Cardiac fibroblast (primary cell): ENCODE results near the gene MAD1L1.

ENCODE experiments used
- DNase-seq, 2 donors: peaks; one replicate each; pipeline versions ENCODE4 v3.0.0 to v3.0.0-alpha.2; 2010; ENCODE audit warnings: low read depth in 2 of 2
- H3K4me3 ChIP-seq, 2 donors: replicated peaks in 1 of 2; 1 replicate in 1 of 2; 2 replicates in 1 of 2; pipeline ENCODE4 v1.5.1; 2011; ENCODE audit warnings: low read depth in 2 of 2, low read length in 2 of 2, mild to moderate bottlenecking in 2 of 2, moderate library complexity in 1 of 2
- TF ChIP-seq, protein P1 (sequence below): IDR thresholded peaks from one replicate; pipeline ENCODE4 v1.5.1; 2011; ENCODE audit warnings: low read depth, mild to moderate bottlenecking, low read length, inconsistent platforms

The MAD1L1 gene

DNA sequence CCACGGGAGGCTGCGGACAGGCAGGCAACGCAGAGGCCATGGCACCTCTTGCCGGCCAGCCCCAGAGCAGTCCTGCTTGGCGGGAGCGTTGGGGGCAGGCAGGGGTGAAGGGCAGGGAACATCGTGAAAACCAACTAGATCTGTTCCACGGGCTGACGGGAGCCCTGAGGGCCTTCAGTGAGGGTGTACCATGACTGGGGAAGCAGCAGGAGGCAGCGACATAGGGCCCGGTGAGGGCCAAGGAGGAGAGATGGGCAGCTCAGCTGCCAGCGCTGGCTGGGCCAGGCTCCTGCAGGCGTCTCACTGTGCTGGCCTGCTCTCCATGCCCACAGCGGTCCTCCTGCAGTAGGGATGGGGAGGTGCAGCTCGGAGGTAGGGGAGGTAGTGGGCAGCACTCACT is 366.1 kb downstream of the MAD1L1 start:
- H3K4me3 ChIP-seq, result no peak overlapping the region
- TF ChIP-seq, protein P1, sequence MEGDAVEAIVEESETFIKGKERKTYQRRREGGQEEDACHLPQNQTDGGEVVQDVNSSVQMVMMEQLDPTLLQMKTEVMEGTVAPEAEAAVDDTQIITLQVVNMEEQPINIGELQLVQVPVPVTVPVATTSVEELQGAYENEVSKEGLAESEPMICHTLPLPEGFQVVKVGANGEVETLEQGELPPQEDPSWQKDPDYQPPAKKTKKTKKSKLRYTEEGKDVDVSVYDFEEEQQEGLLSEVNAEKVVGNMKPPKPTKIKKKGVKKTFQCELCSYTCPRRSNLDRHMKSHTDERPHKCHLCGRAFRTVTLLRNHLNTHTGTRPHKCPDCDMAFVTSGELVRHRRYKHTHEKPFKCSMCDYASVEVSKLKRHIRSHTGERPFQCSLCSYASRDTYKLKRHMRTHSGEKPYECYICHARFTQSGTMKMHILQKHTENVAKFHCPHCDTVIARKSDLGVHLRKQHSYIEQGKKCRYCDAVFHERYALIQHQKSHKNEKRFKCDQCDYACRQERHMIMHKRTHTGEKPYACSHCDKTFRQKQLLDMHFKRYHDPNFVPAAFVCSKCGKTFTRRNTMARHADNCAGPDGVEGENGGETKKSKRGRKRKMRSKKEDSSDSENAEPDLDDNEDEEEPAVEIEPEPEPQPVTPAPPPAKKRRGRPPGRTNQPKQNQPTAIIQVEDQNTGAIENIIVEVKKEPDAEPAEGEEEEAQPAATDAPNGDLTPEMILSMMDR, result no peak
- DNase-seq, result no peak

DNA sequence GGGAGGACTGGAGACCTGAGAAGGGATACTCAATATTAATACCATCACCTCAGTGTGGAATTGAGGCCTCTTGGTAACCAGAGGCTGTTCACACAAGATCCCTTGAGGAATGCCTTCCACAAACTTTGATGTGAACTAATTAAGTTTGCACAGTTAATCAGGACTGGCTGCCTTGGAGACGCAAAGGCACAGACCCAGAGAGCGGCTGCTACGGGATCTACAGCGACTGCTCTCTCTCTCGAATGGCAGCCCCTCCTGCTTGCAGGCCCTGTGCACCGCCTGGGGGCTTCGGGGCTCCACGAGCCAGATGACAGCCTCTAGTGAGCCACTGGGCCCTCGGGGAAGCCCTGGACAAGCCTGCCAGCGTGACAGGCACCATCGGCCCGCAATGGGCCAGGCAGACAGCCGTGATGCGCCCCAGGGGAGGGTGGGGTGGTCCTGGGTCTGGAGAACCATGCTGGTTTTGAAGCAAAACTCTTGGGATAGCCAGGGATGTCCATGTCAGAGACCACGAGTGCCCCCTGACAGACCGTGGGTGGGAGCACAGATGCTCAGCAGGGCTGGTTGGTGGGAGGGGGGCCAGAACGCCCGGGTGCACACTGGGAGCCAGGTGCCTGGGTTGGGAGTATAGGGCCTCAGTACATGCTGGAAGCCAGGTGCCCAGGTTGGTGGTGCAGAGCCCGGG is 367.0 kb downstream of the MAD1L1 start:
- TF ChIP-seq, protein P1, result no peak
- no peak for DNase-seq
- H3K4me3 ChIP-seq, result no peak overlapping the region

DNA sequence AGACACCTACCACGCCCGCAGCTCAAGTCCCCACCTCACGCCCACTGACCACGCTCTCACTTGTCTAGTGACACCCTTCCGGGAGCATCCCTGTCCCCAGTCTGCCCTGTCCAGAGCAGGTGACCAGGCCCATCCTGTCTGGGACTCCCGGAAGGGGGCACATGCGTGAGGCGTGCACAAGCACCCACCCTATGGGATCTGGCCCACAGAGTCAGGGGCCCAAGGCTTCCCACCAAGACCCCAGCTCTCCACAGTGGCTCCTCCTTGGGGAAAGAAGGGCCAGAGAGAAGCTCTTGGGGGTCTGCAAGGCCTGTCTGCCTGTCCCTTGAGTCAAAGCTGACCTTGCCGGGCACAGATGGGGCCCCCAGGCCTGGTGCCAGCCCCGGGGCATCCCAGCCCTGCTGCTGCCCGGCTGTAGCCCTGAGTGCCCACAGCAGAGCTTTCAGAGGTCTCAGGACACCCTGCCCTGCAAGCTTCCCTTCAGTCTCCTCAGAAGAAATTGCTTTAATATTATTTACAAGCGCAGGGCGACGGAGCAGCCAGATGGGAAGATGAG is 367.7 kb downstream of the MAD1L1 start:
- TF ChIP-seq, protein P1, result no peak
- no peak overlapping the region for H3K4me3 ChIP-seq
- DNase-seq, result no peak

DNA sequence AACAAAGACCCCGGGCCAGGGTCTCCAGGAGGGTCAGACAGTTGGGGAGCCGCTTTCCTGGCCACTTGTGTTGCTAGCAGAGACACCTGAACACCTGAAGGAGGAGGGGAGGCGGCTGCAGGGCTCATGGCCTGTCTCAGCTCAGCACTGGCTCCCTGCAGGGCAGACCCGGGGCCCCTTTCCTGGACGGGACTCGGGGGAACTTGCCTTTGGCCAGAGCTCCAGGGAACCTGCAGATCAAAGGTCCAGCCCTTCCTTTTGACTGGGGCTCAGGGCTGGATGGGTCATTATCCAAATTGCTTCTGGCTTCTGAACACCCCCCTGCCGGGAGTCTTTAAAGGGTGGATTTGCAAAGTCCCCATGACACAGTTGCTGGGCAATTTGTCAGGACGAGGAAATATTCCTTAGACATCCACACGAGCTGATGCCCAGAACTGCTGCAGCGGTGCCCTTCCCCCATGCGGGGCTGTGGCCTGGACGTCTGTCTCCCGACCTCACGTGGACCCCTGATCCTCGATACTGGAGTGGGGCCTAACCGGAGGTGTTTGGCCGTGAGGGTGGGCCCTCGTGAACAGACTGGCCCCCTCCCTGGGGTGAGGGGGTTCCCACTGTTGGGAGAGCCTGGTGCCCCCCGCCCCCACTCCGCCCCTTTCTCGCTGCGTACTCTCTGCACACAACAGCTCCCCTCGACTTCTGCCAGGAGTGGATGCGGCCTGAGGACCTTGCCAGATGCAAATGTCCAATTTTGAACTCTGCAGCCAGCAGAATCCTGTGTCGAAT is 368.4 kb downstream of the MAD1L1 start:
- DNase-seq, result no peak
- TF ChIP-seq, protein P1, result no peak
- no peak overlapping the region for H3K4me3 ChIP-seq

DNA sequence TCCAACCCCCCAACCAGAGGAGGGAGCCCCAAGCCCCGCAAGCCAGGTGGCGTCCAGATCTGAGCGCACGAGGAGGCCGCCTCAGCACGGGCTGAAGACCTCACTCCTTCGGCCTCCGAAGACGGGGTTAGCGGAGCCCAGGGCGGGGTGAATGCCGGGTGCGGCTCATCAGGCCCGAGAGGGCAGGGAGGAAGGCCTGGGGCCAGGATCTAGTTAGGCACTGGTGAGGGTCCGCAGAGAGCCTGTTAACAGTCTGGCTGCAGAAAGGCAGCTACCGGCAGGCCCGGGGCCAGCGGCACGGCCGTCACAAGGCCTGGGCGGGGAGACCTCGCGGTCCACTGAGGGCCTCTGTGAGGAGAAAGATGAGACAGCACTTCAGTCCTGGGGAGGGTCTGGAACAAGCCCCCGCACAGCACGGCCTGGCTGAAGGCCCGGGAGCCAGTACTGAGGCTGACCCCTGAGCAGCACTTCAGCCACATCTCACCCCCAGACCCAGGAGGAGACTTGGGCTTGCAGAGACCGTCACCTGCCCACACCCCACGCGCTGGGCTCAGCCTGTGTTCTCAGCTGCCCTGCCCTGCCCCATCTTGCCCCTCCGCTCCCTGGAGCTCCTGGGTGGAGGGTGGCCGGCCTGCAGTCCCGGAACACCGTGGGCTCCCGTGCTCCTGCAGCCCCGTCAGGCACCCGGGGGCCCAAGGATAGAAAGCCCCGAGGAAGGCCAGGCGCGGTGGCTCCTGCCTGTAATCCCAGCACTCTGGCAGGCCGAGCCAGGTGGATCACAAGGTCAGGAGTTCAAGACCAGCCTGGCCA is 369.4 kb downstream of the MAD1L1 start:
- TF ChIP-seq, protein P1, result no peak
- DNase-seq, result no peak
- H3K4me3 ChIP-seq, result no peak overlapping the region

DNA sequence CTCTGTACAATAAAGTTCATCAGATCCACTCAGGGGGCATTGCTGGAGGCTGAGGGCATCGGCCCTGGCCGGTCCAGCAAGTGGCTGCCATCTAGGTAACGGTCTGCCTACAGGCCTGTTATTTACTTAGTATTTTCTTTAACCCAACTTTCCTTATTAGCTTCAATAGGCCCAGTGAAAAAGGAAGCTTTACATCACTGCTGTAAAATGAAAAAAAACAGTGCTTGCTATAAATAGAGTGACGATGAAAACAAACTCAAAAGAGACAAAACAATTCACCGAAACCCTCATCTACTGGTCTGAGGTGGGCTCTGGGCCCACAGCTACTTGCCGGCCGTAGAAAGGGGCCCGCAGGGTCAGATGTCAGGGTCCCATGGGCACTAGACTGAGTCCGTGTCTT is 370.2 kb downstream of the MAD1L1 start:
- TF ChIP-seq, protein P1, result no peak
- no peak overlapping the region for H3K4me3 ChIP-seq
- DNase-seq, result no peak
